HFF-Myc (cell line): ENCODE results near the gene ALK.

Experiments used
- DNase-seq: peaks from one replicate; pipeline ENCODE4 v3.0.0-alpha.2; 2011; ENCODE audit warnings: low read depth; ENCODE audit errors: extremely low read depth
- H3K4me3 ChIP-seq: replicated peaks from 2 replicates; pipeline ENCODE4 v1.5.1; 2011; ENCODE audit warnings: low read depth, mild to moderate bottlenecking, control low read depth, low read length
- TF ChIP-seq, protein P1 (sequence below): IDR thresholded peaks from 2 replicates; pipeline ENCODE4 v1.5.1; 2012; ENCODE audit warnings: mild to moderate bottlenecking, low read depth, low read length, control low read depth; ENCODE audit errors: missing control alignments

The ALK gene

GRCh38 chr2:29423061-29423666 is 498.2 kb downstream of the ALK start:
- H3K4me3 ChIP-seq = no peak overlapping the region
- TF ChIP-seq, protein P1, sequence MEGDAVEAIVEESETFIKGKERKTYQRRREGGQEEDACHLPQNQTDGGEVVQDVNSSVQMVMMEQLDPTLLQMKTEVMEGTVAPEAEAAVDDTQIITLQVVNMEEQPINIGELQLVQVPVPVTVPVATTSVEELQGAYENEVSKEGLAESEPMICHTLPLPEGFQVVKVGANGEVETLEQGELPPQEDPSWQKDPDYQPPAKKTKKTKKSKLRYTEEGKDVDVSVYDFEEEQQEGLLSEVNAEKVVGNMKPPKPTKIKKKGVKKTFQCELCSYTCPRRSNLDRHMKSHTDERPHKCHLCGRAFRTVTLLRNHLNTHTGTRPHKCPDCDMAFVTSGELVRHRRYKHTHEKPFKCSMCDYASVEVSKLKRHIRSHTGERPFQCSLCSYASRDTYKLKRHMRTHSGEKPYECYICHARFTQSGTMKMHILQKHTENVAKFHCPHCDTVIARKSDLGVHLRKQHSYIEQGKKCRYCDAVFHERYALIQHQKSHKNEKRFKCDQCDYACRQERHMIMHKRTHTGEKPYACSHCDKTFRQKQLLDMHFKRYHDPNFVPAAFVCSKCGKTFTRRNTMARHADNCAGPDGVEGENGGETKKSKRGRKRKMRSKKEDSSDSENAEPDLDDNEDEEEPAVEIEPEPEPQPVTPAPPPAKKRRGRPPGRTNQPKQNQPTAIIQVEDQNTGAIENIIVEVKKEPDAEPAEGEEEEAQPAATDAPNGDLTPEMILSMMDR = no peak
- DNase-seq = no peak

DNA sequence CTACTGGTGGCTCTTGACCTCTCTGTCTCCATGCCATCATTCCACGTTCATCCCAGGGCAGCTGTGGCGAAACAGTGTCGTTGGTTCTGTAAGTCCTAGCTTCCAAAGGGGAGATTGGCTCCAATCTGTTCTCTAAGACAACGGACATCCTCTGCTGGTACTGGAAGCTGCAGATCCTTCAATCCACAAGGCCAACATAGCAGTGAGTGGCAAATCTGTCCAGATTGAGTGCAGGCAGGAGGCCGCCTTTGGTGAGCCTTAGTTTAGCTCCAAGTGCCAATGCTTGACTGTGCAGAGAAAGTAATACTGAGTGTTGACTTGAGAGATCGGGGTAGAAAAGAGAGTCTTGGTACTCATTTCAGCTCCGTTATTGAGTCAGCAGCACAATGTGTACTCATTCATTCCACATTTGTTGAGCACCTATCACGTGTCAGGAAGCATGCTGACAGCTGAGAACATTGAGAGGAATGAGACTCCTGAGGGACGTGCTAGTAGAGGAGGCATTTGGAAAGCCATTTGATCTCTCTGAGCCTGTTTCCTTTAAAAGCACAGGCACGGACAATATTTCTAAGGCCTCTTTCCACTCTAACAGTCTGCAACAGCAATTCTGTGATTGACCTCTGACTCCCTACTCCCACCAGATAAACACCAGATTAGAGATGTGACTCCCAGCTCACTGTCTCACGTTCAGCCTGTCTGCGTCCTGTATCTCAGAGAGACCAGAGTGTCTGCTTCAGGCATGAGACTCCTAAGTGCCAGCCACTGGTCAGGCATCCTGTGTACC is 500.2 kb downstream of the ALK start:
- no peak overlapping the region for H3K4me3 ChIP-seq
- TF ChIP-seq, protein P1 = no peak
- no peak for DNase-seq

- no peak overlapping the region for H3K4me3 ChIP-seq
- no peak for DNase-seq
- TF ChIP-seq, protein P1 = no peak
Observed at GRCh38 chr2:29420464-29420863, 500.9 kb downstream of the ALK start.

DNA sequence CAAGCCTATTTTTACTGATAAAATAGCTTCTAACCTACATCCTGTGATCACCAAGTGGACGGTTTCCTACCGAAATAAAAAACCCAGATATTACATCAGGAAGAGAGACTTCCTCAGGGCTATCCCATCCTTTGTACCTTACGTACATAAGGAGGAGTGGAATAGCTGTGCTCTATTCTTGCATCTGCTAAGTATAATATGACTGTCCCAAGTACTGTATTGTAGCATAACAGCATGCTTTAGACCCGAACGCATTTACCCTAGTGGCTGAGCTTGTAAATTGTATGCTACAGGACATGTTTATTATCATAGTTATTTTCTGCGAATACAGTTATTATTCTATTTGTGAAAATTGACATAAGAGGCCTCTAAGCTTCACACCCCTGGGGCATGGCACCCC is 503.8 kb downstream of the ALK start:
- DNase-seq = no peak

GRCh38 chr2:29412197-29412925 is 509.0 kb downstream of the ALK start:
- TF ChIP-seq, protein P1 = no peak
- no peak for DNase-seq
- H3K4me3 ChIP-seq = no peak overlapping the region

More for the DNA sequence above, 503.8 kb downstream of the ALK start:
- TF ChIP-seq, protein P1 = no peak
- no peak overlapping the region for H3K4me3 ChIP-seq

GRCh38 chr2:29405707-29406106 is 515.7 kb downstream of the ALK start:
- TF ChIP-seq, protein P1 = no peak
- no peak for DNase-seq
- no peak overlapping the region for H3K4me3 ChIP-seq
